KOPT-K1 (cell line): ENCODE data around the gene MYCBP2.
"Not testable (repeated sequence)": the region's sequence is repeated elsewhere in the genome, so short reads cannot be mapped to it uniquely, and the experiment has no call there.

Source experiments
- H3K27ac ChIP-seq: fragments of 200-600 bp; sonication (generic); 2 replicates; pipeline ENCODE4 v1.5.1; 2016; ENCODE audit warnings: antibody characterized with exemption, mild to moderate bottlenecking, low read depth, low read length; ENCODE audit not compliant: poor library complexity, severe bottlenecking
- H3K36me3 ChIP-seq: fragments of 200-600 bp; sonication (generic); 2 replicates; pipeline ENCODE4 v1.5.1; 2017; ENCODE audit warnings: antibody characterized with exemption, mild to moderate bottlenecking, low read length, moderate library complexity; ENCODE audit not compliant: insufficient read depth
- H3K9me3 ChIP-seq: fragments of 200-600 bp; sonication (generic); 2 replicates; pipeline ENCODE4 v1.5.1; 2017; ENCODE audit warnings: antibody characterized with exemption, low read length, mild to moderate bottlenecking; ENCODE audit not compliant: insufficient read depth, poor library complexity, severe bottlenecking

MYCBP2 gene

DNA sequence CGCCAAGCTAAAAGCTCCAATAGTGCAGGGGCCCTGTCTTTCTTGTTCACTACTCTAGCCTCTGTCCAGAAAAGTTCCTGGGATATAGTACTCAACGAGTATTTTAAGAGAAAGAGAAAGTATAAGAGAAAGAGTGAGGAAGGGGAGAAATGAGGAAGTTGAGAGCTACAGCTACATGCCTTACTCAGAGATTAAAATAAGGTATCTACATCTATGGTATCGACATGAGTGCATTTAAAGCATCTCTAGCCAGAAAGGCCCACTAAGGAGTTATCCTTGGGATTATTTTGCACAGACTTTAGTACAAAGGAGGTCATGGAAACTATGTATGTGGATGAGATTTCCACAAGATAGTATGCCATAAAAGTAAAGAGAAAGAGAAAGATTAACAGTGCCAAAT is 28.5 kb downstream of the MYCBP2 start:
- Histone ChIP-seq H3K36me3 (peaks cover 28% of the 10 kb centered on the region), H3K27ac (no peak overlapping the region), H3K9me3 (no peaks in the 10 kb centered on the region)

DNA sequence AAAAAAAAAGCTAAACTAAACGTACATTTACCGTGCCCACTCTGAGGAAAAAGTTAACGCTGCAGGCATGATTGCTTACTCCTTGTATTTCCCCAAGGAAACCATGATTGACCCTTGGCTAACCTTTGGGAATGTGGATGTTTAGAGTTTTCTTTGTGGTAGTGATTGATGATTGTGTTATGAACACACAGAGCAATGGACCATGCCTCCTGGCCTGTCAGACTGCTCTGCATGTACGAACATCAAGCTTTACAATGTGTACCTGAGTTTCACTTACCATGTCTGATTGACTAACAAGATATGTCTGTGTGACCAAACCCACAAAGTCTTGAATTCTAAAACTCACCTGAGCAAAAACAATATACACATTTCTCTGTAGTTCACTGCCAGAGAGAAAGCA is 35.1 kb downstream of the MYCBP2 start:
- peaks cover 17% of the 10 kb centered on the region for H3K9me3 ChIP-seq
- no peak overlapping the region for H3K27ac ChIP-seq
- H3K36me3 ChIP-seq: peaks cover 87% of the 10 kb centered on the region

DNA sequence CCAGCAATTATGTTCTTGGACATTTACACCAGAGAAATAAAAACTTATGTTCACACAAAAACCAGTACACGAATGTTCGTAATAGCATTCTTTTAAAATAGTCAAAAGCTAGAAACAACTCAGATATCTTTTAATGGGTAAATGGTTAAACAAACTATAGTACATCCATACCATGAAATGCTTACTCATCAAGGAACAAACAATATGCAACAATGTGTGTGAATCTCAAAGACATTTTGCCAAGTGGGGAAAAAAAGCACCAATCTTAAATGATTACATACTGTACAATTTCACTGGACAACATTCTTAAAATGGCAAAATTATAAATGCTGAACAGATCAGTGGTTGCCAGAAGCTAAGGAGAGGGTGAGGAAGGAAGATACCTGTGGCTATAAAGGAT is 36.6 kb downstream of the MYCBP2 start:
- H3K27ac ChIP-seq: no peak overlapping the region
- peaks cover 83% of the 10 kb centered on the region for H3K36me3 ChIP-seq
- H3K9me3 ChIP-seq: peaks cover 17% of the 10 kb centered on the region

DNA sequence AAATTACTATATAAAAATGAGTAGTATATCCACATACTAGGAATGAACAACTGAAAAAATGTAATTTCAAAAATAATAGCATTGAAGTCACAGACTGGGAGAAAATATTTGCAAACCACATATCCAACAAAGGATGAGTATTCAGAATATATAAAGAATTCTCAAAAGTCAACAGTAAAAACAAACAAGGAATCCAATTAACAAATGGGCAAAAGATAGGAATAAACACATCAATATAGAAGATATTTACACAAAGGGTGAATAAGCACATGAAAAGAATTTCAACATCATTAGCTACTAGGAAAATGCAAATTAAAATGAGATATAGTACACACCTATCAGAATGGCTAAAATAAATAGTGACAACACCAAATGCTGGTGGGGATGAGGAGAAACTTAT is 37.0 kb downstream of the MYCBP2 start:
- H3K27ac ChIP-seq: no peak overlapping the region
- peaks cover 17% of the 10 kb centered on the region for H3K9me3 ChIP-seq
- peaks cover 84% of the 10 kb centered on the region for H3K36me3 ChIP-seq

DNA sequence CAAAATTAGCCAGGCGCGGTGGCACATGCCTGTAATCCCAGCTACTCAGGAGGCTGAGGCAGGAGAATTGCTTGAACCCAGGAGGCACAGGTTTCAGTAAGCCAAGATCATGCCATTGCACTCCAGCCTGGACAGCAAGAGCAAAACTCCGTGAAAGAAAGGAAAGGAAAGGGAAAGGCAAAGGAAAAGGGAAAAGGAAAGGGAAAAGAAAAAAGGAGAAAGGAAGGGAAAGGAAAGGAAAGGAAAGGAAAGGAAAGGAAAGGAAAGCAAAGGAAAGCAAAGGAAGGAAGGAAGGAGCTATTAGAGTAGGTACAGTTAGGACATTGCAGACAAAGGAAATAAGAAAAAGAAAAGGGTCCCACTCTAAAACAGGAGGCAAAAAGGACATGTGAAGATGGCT is 41.3 kb downstream of the MYCBP2 start:
- H3K9me3 ChIP-seq, H3K27ac ChIP-seq: not testable (repeated sequence)

DNA sequence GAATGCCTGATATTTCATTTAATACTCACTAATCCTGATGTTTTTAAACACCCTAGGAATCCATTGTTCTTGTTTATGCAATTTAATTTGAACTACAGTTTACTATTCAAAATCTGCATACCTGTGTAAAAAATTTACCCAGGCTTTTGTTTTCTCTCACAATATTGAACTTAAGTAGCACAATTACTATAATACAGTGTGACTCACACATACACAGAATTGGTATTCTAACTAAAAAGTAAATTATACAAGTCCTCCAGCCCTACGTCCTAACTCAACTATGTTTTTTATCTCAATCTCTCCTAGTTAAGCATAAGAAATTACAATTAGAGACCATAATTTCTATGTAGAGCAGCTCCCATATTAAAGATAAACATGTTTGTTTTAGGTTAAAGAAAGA is 41.8 kb downstream of the MYCBP2 start:
- Histone ChIP-seq H3K36me3 (peaks cover 78% of the 10 kb centered on the region), H3K27ac (no peak overlapping the region), H3K9me3 (no peaks in the 10 kb centered on the region)

More for the DNA sequence above, 41.3 kb downstream of the MYCBP2 start:
- H3K36me3 ChIP-seq: peaks cover 78% of the 10 kb centered on the region

DNA sequence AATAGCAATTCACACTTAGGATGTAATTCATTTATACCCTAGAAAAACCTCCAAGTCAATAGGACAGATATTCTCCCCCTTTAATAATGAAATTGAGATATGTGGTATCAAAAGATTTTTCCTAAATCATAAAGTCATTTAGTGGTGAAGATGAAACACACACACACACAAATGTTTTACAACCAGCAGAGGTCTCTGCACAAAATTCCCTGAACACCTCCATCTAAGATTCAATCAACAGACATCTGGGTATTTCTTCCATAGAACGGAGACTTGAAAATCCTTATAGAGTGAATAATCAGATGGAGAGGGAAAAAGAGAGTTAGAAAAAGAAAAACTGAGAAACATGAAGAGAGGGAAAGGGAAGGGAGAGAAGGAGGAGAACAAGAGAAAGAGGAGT is 52.8 kb downstream of the MYCBP2 start:
- peaks cover 83% of the 10 kb centered on the region for H3K36me3 ChIP-seq
- H3K27ac ChIP-seq: no peak overlapping the region
- H3K9me3 ChIP-seq: no peaks in the 10 kb centered on the region

DNA sequence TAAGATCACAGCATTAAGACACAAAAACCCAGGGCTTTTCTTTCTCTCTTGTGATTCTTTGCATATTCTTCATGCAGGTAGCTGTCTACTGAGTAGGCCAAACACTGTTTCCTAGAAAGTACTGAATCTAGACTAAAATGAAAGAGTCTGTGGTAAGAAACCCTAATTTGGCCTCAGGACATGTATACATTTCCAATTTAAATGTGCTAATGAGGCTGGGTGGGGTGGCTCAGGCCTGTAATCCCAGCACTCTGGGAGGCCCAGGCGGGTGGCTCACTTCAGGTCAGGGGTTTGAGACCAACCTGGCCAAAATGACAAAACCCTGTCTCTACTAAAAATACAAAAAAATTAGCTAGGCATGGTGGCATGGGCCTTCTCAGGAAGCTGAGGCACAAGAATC is 57.8 kb downstream of the MYCBP2 start:
- Histone ChIP-seq H3K36me3 (peaks cover 96% of the 10 kb centered on the region), H3K9me3 (no peaks in the 10 kb centered on the region), H3K27ac (no peak overlapping the region)

DNA sequence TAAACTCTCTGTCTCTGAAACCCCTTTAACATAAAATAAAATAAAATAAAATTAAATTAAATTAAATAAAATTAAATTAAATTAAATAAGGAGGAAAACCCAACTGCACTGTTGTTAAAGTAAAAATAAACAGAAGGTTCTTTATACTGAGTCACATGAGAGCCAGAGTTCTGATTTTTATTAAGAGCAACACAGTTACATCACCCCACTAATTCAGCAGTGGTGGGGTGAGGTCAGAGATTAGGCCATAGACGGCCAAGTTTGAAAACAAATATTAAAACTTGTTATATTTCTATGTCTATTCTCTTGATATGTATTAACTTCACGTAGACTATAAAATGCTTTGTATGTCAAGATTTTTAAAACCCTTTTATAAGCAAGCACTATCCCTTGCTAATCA is 59.5 kb downstream of the MYCBP2 start:
- Histone ChIP-seq H3K9me3 (no peaks in the 10 kb centered on the region), H3K27ac (no peak overlapping the region), H3K36me3 (peaks cover 95% of the 10 kb centered on the region)

DNA sequence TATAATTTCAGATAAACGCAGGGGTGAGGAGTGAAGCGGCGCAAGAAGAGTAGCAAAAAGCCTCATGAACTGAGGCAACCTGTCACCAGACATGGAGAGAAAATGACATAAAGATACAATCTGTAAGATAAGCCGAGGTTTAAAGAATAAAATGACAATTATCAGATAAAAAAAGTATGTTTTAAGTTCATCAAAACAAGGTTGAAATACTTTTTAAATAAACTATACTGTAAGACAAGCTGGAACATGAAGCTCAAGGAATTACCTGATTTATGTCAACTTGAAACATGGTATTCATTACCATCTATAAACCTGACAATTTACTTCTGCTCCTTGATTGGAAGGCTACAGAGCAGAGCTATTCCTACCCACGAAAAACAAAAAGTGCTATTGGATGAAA is 61.6 kb downstream of the MYCBP2 start:
- Histone ChIP-seq H3K36me3 (peaks cover 94% of the 10 kb centered on the region), H3K9me3 (no peaks in the 10 kb centered on the region), H3K27ac (no peak overlapping the region)

DNA sequence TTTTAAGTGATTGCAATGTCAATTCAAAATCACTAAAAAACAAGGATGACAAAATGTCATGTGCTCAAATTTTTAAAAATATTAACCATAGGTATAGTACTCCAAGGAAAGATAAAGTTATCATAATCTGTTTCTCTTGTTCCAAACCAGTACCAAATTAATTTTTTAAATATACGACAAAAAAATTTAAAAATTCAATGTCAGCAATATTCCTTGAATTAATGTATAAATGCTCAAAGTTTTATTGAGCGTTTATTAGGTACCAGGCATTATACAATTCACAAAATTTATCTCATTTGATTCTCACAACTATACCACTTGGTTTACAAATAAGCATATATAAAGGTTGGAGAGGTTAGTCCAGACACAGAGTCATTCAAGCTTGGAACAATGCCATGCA is 64.7 kb downstream of the MYCBP2 start:
- Histone ChIP-seq H3K27ac (no peak overlapping the region), H3K9me3 (no peaks in the 10 kb centered on the region), H3K36me3 (peaks cover 91% of the 10 kb centered on the region)

DNA sequence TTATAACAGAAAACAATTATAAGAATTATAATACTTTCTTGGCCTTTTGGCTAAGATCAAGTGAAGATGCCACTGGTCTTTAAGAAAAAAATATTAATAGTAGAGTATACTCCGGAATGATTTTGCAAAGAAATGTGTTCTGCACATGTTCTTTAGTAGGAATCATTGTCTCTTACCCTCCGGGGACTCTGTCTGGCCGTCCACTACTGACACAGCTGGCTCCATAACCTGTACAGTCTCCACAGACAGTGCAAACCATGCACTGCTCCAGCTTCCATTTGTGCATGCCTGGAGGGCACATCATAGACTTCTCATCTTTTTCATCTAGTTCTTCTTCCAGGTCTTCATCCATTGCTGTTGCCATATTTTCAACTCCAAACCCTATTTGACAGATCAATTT is 75.9 kb downstream of the MYCBP2 start:
- Histone ChIP-seq H3K36me3 (peaks cover 68% of the 10 kb centered on the region), H3K27ac (no peak overlapping the region), H3K9me3 (no peaks in the 10 kb centered on the region)

DNA sequence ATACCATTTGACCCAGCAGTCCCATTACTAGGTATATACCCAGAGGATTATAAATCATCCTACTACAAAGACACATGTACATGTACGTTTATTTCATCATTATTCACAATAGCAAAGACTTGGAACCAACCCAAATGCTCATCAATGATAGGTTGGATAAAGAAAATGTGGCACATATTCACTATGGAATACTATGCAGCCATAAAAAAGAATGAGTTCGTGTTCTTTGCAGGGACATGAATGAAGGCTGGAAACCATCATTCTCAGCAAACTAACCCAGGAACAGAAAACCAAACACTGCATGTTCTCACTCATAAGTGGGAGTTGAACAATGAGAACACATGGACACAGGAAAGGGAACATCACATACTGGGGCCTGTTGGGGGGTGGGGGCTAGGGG is 81.7 kb downstream of the MYCBP2 start:
- peaks cover 74% of the 10 kb centered on the region for H3K36me3 ChIP-seq
- H3K27ac ChIP-seq, H3K9me3 ChIP-seq: not testable (repeated sequence)

DNA sequence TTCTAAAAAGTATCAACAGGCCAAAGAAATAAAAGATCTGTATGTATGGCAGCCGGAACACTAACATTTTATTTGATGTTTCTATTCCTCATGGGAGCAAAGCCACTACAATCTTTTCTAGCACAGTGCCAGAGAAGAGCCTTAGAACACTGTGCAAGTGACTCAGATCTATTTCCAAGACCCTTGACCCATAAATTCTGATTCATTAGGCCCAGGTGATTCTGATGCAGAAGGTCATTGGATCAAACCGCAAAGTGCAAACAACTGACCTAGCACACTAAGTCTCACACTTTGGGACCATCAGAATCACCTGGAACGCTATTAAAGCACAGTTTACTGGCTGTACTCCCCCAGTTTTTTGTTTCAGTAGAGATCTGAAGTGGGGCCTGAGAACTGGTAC is 87.6 kb downstream of the MYCBP2 start:
- peaks cover 60% of the 10 kb centered on the region for H3K36me3 ChIP-seq
- H3K9me3 ChIP-seq: no peaks in the 10 kb centered on the region

DNA sequence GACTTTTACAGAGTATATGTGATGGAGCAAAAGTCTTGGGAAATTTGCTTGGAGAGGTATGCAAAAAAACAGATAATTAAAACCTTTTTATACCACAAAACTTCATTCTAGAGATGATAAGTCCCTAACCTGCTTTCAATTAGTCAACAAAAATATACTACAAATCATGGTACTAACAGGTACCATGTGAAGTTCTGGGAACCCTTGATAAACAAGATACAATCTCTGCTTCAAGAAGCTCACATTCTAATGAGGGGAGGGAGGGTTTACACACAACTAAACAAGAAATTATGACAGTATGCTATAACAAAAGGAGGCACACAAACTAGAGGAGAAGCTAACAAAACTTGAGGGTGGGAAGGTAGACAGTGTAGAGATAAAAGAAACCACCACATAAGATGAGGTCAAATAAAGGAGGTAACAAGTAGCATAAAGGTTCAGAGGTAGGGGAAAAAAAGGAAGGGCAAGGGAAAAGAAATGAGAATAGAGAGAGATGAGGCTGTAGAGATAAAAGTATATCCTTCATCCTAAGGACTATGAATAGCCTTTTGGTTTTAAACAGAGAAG is 91.4 kb downstream of the MYCBP2 start:
- no peaks in the 10 kb centered on the region for H3K9me3 ChIP-seq
- no peak overlapping the region for H3K27ac ChIP-seq
- H3K36me3 ChIP-seq: peaks cover 47% of the 10 kb centered on the region

More for the DNA sequence above, 87.6 kb downstream of the MYCBP2 start:
- no peak overlapping the region for H3K27ac ChIP-seq

DNA sequence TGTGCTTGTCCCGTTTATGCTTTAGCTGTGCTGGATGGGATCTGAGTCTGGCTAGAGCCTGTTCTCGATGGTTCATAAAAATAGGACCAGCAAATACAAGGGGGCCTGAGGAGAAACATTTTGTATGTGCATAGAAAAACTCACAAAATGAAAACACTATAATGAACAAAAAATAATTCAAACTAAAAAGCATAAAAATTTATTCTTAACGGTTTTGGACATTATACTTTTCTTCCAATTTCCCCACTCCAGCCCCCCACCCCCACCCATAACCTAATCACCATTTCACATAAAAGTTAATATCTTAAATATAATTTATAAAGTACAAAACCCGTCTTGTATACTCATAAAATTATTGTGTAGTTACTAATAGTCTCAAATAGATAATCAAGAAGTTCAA is 93.7 kb downstream of the MYCBP2 start:
- Histone ChIP-seq H3K36me3 (peaks cover 47% of the 10 kb centered on the region), H3K9me3 (no peaks in the 10 kb centered on the region), H3K27ac (no peak overlapping the region)
